ENCODE results near the gene CHST8. TPM values are rescaled to one million over a fixed set of nuclear protein-coding genes. Genes with fewer than 3 reads are reported as not detected.

CHST8 gene
- total RNA-seq, 1 donor, result not detected

GRCh38 chr19:33724721-33725060 is 102.9 kb downstream of the CHST8 start:
- no peak for TF ChIP-seq CTCF (IDR thresholded peaks at IDR 0.05; ENCODE audit: insufficient read depth, low read depth, low read length)
- DNase-seq (ENCODE audit: low read depth), result no peak
- no peak overlapping the region for H3K4me3 ChIP-seq (ENCODE audit: low read depth, low read length)

DNA sequence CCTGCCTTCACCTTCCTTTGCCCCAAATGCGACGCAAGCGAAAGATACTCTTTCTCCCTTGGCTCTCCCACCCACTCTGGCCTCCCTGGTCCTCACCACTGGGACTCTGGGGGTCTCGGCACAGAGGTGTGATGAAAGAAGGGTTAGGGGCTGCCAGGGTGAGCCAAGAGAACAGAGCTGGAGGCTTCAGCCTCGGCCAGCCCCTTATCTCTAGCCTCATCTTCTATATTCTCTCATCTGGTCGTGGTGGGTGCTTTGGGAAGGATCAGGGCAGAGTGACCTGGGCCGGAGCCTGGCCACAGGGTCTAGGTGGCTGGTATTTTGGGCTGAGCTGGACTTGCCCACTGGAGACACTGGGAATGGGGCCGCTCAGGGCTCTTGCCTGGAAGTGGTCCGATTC is 103.8 kb downstream of the CHST8 start:
- no peak overlapping the region for H3K4me3 ChIP-seq (ENCODE audit: low read depth, low read length)
- TF ChIP-seq CTCF (IDR thresholded peaks at IDR 0.05; ENCODE audit: insufficient read depth, low read depth, low read length), result no peak
- no peak for DNase-seq (ENCODE audit: low read depth)

- no peak for TF ChIP-seq CTCF (IDR thresholded peaks at IDR 0.05; ENCODE audit: insufficient read depth, low read depth, low read length)
- H3K4me3 ChIP-seq (ENCODE audit: low read depth, low read length), result no peak overlapping the region
- DNase-seq (ENCODE audit: low read depth), result no peak
These were observed 105.0 kb downstream of the CHST8 start for GRCh38 chr19:33726756-33727155.

- no peak for TF ChIP-seq CTCF (IDR thresholded peaks at IDR 0.05; ENCODE audit: insufficient read depth, low read depth, low read length)
- H3K4me3 ChIP-seq (ENCODE audit: low read depth, low read length), result no peak overlapping the region
- DNase-seq (ENCODE audit: low read depth), result no peak
These were observed 105.7 kb downstream of the CHST8 start for GRCh38 chr19:33727331-33727998.

DNA sequence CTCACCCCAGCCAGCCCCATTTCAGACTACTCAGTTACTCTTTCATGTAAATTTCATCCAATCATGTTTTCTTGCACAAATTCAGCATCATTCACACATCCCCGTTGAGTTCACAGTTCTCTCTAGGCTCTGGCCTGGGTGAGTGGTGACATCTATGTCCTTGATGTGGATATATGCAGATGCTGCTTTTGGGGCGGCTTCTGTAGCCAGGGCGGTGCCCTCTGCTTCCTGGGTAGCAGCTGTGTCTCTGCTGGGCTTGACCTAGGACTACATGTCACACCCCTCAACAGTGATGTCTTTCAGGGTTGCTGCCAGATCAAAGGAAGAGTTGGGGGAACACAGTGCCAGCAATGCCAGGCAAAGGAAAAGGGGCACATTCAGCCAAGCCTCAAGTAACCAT is 106.4 kb downstream of the CHST8 start:
- no peak overlapping the region for H3K4me3 ChIP-seq (ENCODE audit: low read depth, low read length)
- no peak for DNase-seq (ENCODE audit: low read depth)
- no peak for TF ChIP-seq CTCF (IDR thresholded peaks at IDR 0.05; ENCODE audit: insufficient read depth, low read depth, low read length)

DNA sequence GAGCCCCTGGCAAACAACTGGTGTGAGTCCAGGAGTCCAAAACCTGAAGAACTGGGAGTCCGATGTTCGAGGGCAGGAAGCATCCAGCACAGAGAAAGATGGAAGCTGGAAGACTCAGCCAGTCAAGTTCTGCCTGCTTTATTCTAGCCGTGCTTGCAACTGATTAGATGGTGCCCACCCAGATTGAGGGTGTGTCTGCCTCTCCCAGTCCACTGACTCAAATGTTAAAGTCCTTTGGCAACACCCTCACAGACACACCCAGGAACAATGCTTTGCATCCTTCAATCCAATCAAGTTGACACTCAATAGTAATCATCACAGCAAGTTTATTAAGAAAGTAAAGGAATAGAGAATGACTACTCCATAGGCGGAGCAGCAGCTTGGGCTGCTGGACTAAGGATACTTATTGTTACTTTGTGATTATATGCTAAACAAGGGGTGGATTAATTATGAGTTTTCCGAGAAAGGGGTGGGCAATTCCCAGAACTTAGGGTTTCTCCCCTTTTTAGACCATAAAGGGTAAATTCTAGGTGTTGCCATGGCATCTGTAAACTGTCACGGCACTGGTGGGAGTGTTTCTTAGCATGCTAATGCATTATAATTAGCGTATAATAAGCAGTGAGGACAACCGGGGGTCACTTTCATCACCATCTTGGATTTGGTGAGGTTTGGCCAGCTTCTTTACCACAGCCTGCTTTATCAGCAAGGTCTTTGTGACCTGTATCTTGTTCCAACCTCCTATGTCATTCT is 109.3 kb downstream of the CHST8 start:
- DNase-seq (ENCODE audit: low read depth), result no peak
- no peak for TF ChIP-seq CTCF (IDR thresholded peaks at IDR 0.05; ENCODE audit: insufficient read depth, low read depth, low read length)
- H3K4me3 ChIP-seq (ENCODE audit: low read depth, low read length), result no peak overlapping the region

All from fibroblast of villous mesenchyme (primary cell).